Measurements from ENCODE around the gene ZNF558. TPM values are rescaled to one million over a fixed set of nuclear protein-coding genes. Genes with fewer than 3 reads are reported as not detected.

Gene ZNF558
- polyA plus RNA-seq, 2 donors: 8.5 to 11.8 TPM

GRCh38 chr19:8840708-8841107 lies 8.6 kb upstream of the ZNF558 start:
- Histone ChIP-seq H3K27ac (ENCODE audit: low read depth in 2 of 2, low read length in 1 of 2) (no peak overlapping the region), H3K4me3 (ENCODE audit: low read depth in 1 of 2, low read length in 2 of 2) (no peak overlapping the region), H3K9me3 (ENCODE audit: control insufficient read depth in 2 of 2, insufficient read depth in 1 of 2, low read depth in 1 of 2, low read length in 1 of 2) (no peaks in the 10 kb centered on the region), H3K27me3 (ENCODE audit: control insufficient read depth in 1 of 2, insufficient read depth in 2 of 2, low read length in 2 of 2) (no peaks in the 10 kb centered on the region), H3K36me3 (ENCODE audit: control insufficient read depth in 2 of 2, insufficient read depth in 2 of 2, low read length in 1 of 2) (no peaks in the 10 kb centered on the region), H3K4me1 (ENCODE audit: control insufficient read depth in 2 of 2, insufficient read depth in 2 of 2, low read length in 1 of 2) (no peaks in the 10 kb centered on the region)
- WGBS, 2 donors: 86 to 90% methylated on average over 5 of the region's 5 CpGs

- 92 to 95% methylated on average over 3 of the region's 3 CpGs for whole genome bisulfite sequencing, 2 donors
- Histone ChIP-seq H3K9me3 (ENCODE audit: control insufficient read depth in 2 of 2, insufficient read depth in 1 of 2, low read depth in 1 of 2, low read length in 1 of 2) (no peaks in the 10 kb centered on the region), H3K4me3 (ENCODE audit: low read depth in 1 of 2, low read length in 2 of 2) (no peak overlapping the region), H3K4me1 (ENCODE audit: control insufficient read depth in 2 of 2, insufficient read depth in 2 of 2, low read length in 1 of 2) (no peaks in the 10 kb centered on the region), H3K27ac (ENCODE audit: low read depth in 2 of 2, low read length in 1 of 2) (no peak overlapping the region), H3K36me3 (ENCODE audit: control insufficient read depth in 2 of 2, insufficient read depth in 2 of 2, low read length in 1 of 2) (peaks cover 0 to 2% of the 10 kb centered on the region in 2 donors), H3K27me3 (ENCODE audit: control insufficient read depth in 1 of 2, insufficient read depth in 2 of 2, low read length in 2 of 2) (no peaks in the 10 kb centered on the region)
These were observed 3.8 kb upstream of the ZNF558 start for GRCh38 chr19:8835877-8836276.

- Histone ChIP-seq H3K4me1 (ENCODE audit: control insufficient read depth in 2 of 2, insufficient read depth in 2 of 2, low read length in 1 of 2) (no peaks in the 10 kb centered on the region), H3K9me3 (ENCODE audit: control insufficient read depth in 2 of 2, insufficient read depth in 1 of 2, low read depth in 1 of 2, low read length in 1 of 2) (no peaks in the 10 kb centered on the region), H3K36me3 (ENCODE audit: control insufficient read depth in 2 of 2, insufficient read depth in 2 of 2, low read length in 1 of 2) (peaks cover 0 to 2% of the 10 kb centered on the region in 2 donors), H3K27me3 (ENCODE audit: control insufficient read depth in 1 of 2, insufficient read depth in 2 of 2, low read length in 2 of 2) (no peaks in the 10 kb centered on the region), H3K27ac (ENCODE audit: low read depth in 2 of 2, low read length in 1 of 2) (no peak overlapping the region), H3K4me3 (ENCODE audit: low read depth in 1 of 2, low read length in 2 of 2) (no peak overlapping the region)
- WGBS, 2 donors: 66 to 67% methylated on average over 2 of the region's 2 CpGs
These were observed 3.3 kb upstream of the ZNF558 start for GRCh38 chr19:8835446-8835845.

GRCh38 chr19:8831832-8832131 lies 322 bp downstream of the ZNF558 start:
- Histone ChIP-seq H3K9me3 (ENCODE audit: control insufficient read depth in 2 of 2, insufficient read depth in 1 of 2, low read depth in 1 of 2, low read length in 1 of 2) (no peaks in the 10 kb centered on the region), H3K4me3 (ENCODE audit: low read depth in 1 of 2, low read length in 2 of 2) (peak overlapping the region; percentile 62 to 94), H3K4me1 (ENCODE audit: control insufficient read depth in 2 of 2, insufficient read depth in 2 of 2, low read length in 1 of 2) (no peaks in the 10 kb centered on the region), H3K27ac (ENCODE audit: low read depth in 2 of 2, low read length in 1 of 2) (peak overlapping the region; percentile 96 to 98), H3K36me3 (ENCODE audit: control insufficient read depth in 2 of 2, insufficient read depth in 2 of 2, low read length in 1 of 2) (peaks cover 0 to 6% of the 10 kb centered on the region in 2 donors), H3K27me3 (ENCODE audit: control insufficient read depth in 1 of 2, insufficient read depth in 2 of 2, low read length in 2 of 2) (no peaks in the 10 kb centered on the region)
- WGBS, 2 donors: 0 to 1% methylated on average over 16 of the region's 16 CpGs

GRCh38 chr19:8831373-8831772 lies 731 bp downstream of the ZNF558 start:
- Histone ChIP-seq H3K9me3 (ENCODE audit: control insufficient read depth in 2 of 2, insufficient read depth in 1 of 2, low read depth in 1 of 2, low read length in 1 of 2) (no peaks in the 10 kb centered on the region), H3K27ac (ENCODE audit: low read depth in 2 of 2, low read length in 1 of 2) (no peak overlapping the region), H3K27me3 (ENCODE audit: control insufficient read depth in 1 of 2, insufficient read depth in 2 of 2, low read length in 2 of 2) (no peaks in the 10 kb centered on the region), H3K36me3 (ENCODE audit: control insufficient read depth in 2 of 2, insufficient read depth in 2 of 2, low read length in 1 of 2) (peaks cover 0 to 7% of the 10 kb centered on the region in 2 donors), H3K4me3 (ENCODE audit: low read depth in 1 of 2, low read length in 2 of 2) (peak overlapping the region in 1 of 2 donors; percentile 62), H3K4me1 (ENCODE audit: control insufficient read depth in 2 of 2, insufficient read depth in 2 of 2, low read length in 1 of 2) (no peaks in the 10 kb centered on the region)
- WGBS, 2 donors: 51 to 58% methylated on average over 6 of the region's 6 CpGs

GRCh38 chr19:8827277-8827676 lies 4.8 kb downstream of the ZNF558 start:
- Histone ChIP-seq H3K4me3 (ENCODE audit: low read depth in 1 of 2, low read length in 2 of 2) (no peak overlapping the region), H3K27ac (ENCODE audit: low read depth in 2 of 2, low read length in 1 of 2) (no peak overlapping the region), H3K4me1 (ENCODE audit: control insufficient read depth in 2 of 2, insufficient read depth in 2 of 2, low read length in 1 of 2) (no peaks in the 10 kb centered on the region), H3K9me3 (ENCODE audit: control insufficient read depth in 2 of 2, insufficient read depth in 1 of 2, low read depth in 1 of 2, low read length in 1 of 2) (peaks cover 0 to 4% of the 10 kb centered on the region in 2 donors), H3K36me3 (ENCODE audit: control insufficient read depth in 2 of 2, insufficient read depth in 2 of 2, low read length in 1 of 2) (peaks cover 8 to 33% of the 10 kb centered on the region in 2 donors), H3K27me3 (ENCODE audit: control insufficient read depth in 1 of 2, insufficient read depth in 2 of 2, low read length in 2 of 2) (no peaks in the 10 kb centered on the region)

- Histone ChIP-seq H3K27me3 (ENCODE audit: control insufficient read depth in 1 of 2, insufficient read depth in 2 of 2, low read length in 2 of 2) (no peaks in the 10 kb centered on the region), H3K4me1 (ENCODE audit: control insufficient read depth in 2 of 2, insufficient read depth in 2 of 2, low read length in 1 of 2) (no peaks in the 10 kb centered on the region), H3K36me3 (ENCODE audit: control insufficient read depth in 2 of 2, insufficient read depth in 2 of 2, low read length in 1 of 2) (peaks cover 16 to 39% of the 10 kb centered on the region in 2 donors), H3K9me3 (ENCODE audit: control insufficient read depth in 2 of 2, insufficient read depth in 1 of 2, low read depth in 1 of 2, low read length in 1 of 2) (peaks cover 0 to 8% of the 10 kb centered on the region in 2 donors), H3K4me3 (ENCODE audit: low read depth in 1 of 2, low read length in 2 of 2) (no peak overlapping the region), H3K27ac (ENCODE audit: low read depth in 2 of 2, low read length in 1 of 2) (no peak overlapping the region)
- 93 to 96% methylated on average over 5 of the region's 5 CpGs for WGBS, 2 donors
These were observed 5.7 kb downstream of the ZNF558 start for GRCh38 chr19:8826371-8826770.

GRCh38 chr19:8821748-8822241 lies 10.3 kb downstream of the ZNF558 start:
- peaks cover 19 to 48% of the 10 kb centered on the region in 2 donors for H3K36me3 ChIP-seq (ENCODE audit: control insufficient read depth in 2 of 2, insufficient read depth in 2 of 2, low read length in 1 of 2)
- H3K4me3 ChIP-seq (ENCODE audit: low read depth in 1 of 2, low read length in 2 of 2): no peak overlapping the region
- H3K27ac ChIP-seq (ENCODE audit: low read depth in 2 of 2, low read length in 1 of 2): no peak overlapping the region
- WGBS, 2 donors: 94 to 97% methylated on average over 5 of the region's 5 CpGs
- peaks cover 3 to 17% of the 10 kb centered on the region in 2 donors for H3K9me3 ChIP-seq (ENCODE audit: control insufficient read depth in 2 of 2, insufficient read depth in 1 of 2, low read depth in 1 of 2, low read length in 1 of 2)
- no peaks in the 10 kb centered on the region for H3K27me3 ChIP-seq (ENCODE audit: control insufficient read depth in 1 of 2, insufficient read depth in 2 of 2, low read length in 2 of 2)
- no peaks in the 10 kb centered on the region for H3K4me1 ChIP-seq (ENCODE audit: control insufficient read depth in 2 of 2, insufficient read depth in 2 of 2, low read length in 1 of 2)

GRCh38 chr19:8820234-8820633 lies 11.9 kb downstream of the ZNF558 start:
- Histone ChIP-seq H3K27me3 (ENCODE audit: control insufficient read depth in 1 of 2, insufficient read depth in 2 of 2, low read length in 2 of 2) (no peaks in the 10 kb centered on the region), H3K9me3 (ENCODE audit: control insufficient read depth in 2 of 2, insufficient read depth in 1 of 2, low read depth in 1 of 2, low read length in 1 of 2) (peaks cover 7 to 26% of the 10 kb centered on the region in 2 donors), H3K27ac (ENCODE audit: low read depth in 2 of 2, low read length in 1 of 2) (no peak overlapping the region), H3K4me1 (ENCODE audit: control insufficient read depth in 2 of 2, insufficient read depth in 2 of 2, low read length in 1 of 2) (no peaks in the 10 kb centered on the region), H3K36me3 (ENCODE audit: control insufficient read depth in 2 of 2, insufficient read depth in 2 of 2, low read length in 1 of 2) (peaks cover 25 to 55% of the 10 kb centered on the region in 2 donors), H3K4me3 (ENCODE audit: low read depth in 1 of 2, low read length in 2 of 2) (no peak overlapping the region)
- 98% methylated on average over 3 of the region's 3 CpGs for WGBS, 2 donors

- H3K4me3 ChIP-seq (ENCODE audit: low read depth in 1 of 2, low read length in 2 of 2): no peak overlapping the region
- peaks cover 20 to 29% of the 10 kb centered on the region in 2 donors for H3K9me3 ChIP-seq (ENCODE audit: control insufficient read depth in 2 of 2, insufficient read depth in 1 of 2, low read depth in 1 of 2, low read length in 1 of 2)
- no peaks in the 10 kb centered on the region for H3K27me3 ChIP-seq (ENCODE audit: control insufficient read depth in 1 of 2, insufficient read depth in 2 of 2, low read length in 2 of 2)
- H3K4me1 ChIP-seq (ENCODE audit: control insufficient read depth in 2 of 2, insufficient read depth in 2 of 2, low read length in 1 of 2): no peaks in the 10 kb centered on the region
- 94 to 100% methylated on average over 2 of the region's 2 CpGs for whole genome bisulfite sequencing, 2 donors
- H3K27ac ChIP-seq (ENCODE audit: low read depth in 2 of 2, low read length in 1 of 2): no peak overlapping the region
- peaks cover 27 to 34% of the 10 kb centered on the region in 2 donors for H3K36me3 ChIP-seq (ENCODE audit: control insufficient read depth in 2 of 2, insufficient read depth in 2 of 2, low read length in 1 of 2)
These were observed 16.3 kb downstream of the ZNF558 start for GRCh38 chr19:8815780-8816179.
